B cell (primary cell): ENCODE data around the gene KPNA1. TPM values are rescaled to one million over a fixed set of nuclear protein-coding genes. Genes with fewer than 3 reads are reported as not detected.

Experiments used
- ATAC-seq: fragments of 200-7000 bp; cut with Tn5 transposase; one replicate; pipeline ENCODE4 v1.10.0; 2021; ENCODE audit warnings: low read depth, mild to moderate bottlenecking, moderate number of reproducible peaks, moderate library complexity
- CTCF ChIA-PET: fragments of 350-600 bp; sonication (Branson Sonifier 250); formaldehyde crosslinking; loops from one replicate; lab custom pipeline; 2021; ENCODE audit warnings: antibody characterized with exemption, inconsistent platforms; lab: Charles Lee
- POLR2A ChIA-PET: fragments of 350-600 bp; sonication (Branson Sonifier 250); formaldehyde crosslinking; loops from one replicate; lab custom pipeline; 2021; ENCODE audit warnings: antibody characterized with exemption; lab: Charles Lee
- DNase-seq: peaks from one replicate; pipeline ENCODE4 v3.0.0; 2013
- H2AFZ ChIP-seq: 2 replicates; pipeline ENCODE4 v1.6.1; 2012; ENCODE audit warnings: mild to moderate bottlenecking, low read depth, low read length; ENCODE audit not compliant: insufficient read depth, poor library complexity, severe bottlenecking
- H3K27ac ChIP-seq, 2 donors: 1 replicate in 1 of 2; 2 replicates in 1 of 2; pipeline ENCODE4 v1.5.1; 2012 to 2013; ENCODE audit warnings: low read length in 2 of 2, mild to moderate bottlenecking in 2 of 2, moderate library complexity in 1 of 2
- H3K27me3 ChIP-seq, 4 experiments: fragments of 200-600 bp in 1 of 4; sonication (generic) in 1 of 4; replicated peaks in 1 of 4; 1 replicate in 2 of 4; 2 replicates in 2 of 4; pipeline versions ENCODE4 v1.6.1 to v1.7.0; 2013 to 2016; ENCODE audit warnings: low read length in 3 of 4, mild to moderate bottlenecking in 2 of 4, mixed read lengths in 1 of 4, moderate library complexity in 1 of 4; ENCODE audit not compliant: insufficient read depth in 4 of 4, control insufficient read depth in 3 of 4; ENCODE audit errors: control extremely low read depth in 1 of 4
- H3K36me3 ChIP-seq, 2 experiments: replicated peaks in 1 of 2; 1 replicate in 1 of 2; 2 replicates in 1 of 2; pipeline versions ENCODE4 v1.6.1 to v1.7.1; 2013; ENCODE audit warnings: low read length in 1 of 2; ENCODE audit not compliant: insufficient read depth in 2 of 2, control insufficient read depth in 1 of 2; ENCODE audit errors: control extremely low read depth in 1 of 2, extremely low read depth in 1 of 2
- H3K4me1 ChIP-seq, 2 donors: fragments of 200-600 bp in 1 of 2; sonication (generic) in 1 of 2; 1 replicate in 1 of 2; 2 replicates in 1 of 2; pipeline versions ENCODE4 v1.5.1 to v1.6.1; 2013 to 2017; ENCODE audit warnings: low read length in 2 of 2; ENCODE audit not compliant: control insufficient read depth in 2 of 2, insufficient read depth in 2 of 2
- H3K4me2 ChIP-seq: replicated peaks from 2 replicates; pipeline ENCODE3; 2012; ENCODE audit warnings: mild to moderate bottlenecking, low read depth, low read length; ENCODE audit not compliant: poor library complexity, severe bottlenecking
- H3K4me3 ChIP-seq, 5 experiments: fragments of 200-600 bp in 1 of 5; sonication (generic) in 1 of 5; 1 replicate in 3 of 5; 2 replicates in 2 of 5; pipeline versions ENCODE4 v1.5.1 to v1.7.0; 2011 to 2016; ENCODE audit warnings: low read length in 4 of 5, mild to moderate bottlenecking in 4 of 5, low read depth in 2 of 5, control low read depth in 1 of 5, moderate library complexity in 1 of 5; ENCODE audit not compliant: insufficient read depth in 1 of 5; ENCODE audit errors: control extremely low read depth in 1 of 5, extremely low read depth in 1 of 5
- H3K79me2 ChIP-seq: fragments of 200-600 bp; sonication (generic); one replicate; pipeline ENCODE4 v1.6.0; 2016; ENCODE audit warnings: low read length; ENCODE audit not compliant: control insufficient read depth, insufficient read depth
- H3K9ac ChIP-seq: fragments of 200-600 bp; sonication (generic); 2 replicates; pipeline ENCODE4 v1.6.1; 2017; ENCODE audit warnings: mild to moderate bottlenecking, low read length, moderate library complexity
- H3K9me3 ChIP-seq, 3 donors: one replicate each; pipeline versions ENCODE4 v1.6.1 to v1.7.1; 2013; ENCODE audit warnings: low read length in 2 of 3; ENCODE audit not compliant: control insufficient read depth in 2 of 3, insufficient read depth in 1 of 3; ENCODE audit errors: control extremely low read depth in 1 of 3
- H4K20me1 ChIP-seq: 2 replicates; pipeline ENCODE4 v1.6.0; 2012; ENCODE audit warnings: mild to moderate bottlenecking, low read length; ENCODE audit not compliant: insufficient read depth, control insufficient read depth, poor library complexity, severe bottlenecking
- H3K27ac Mint-ChIP-seq: one replicate; pipeline ENCODE4 v1.8.0; 2021; ENCODE audit warnings: mixed read lengths
- H3K27me3 Mint-ChIP-seq: one replicate; pipeline ENCODE4 v1.8.0; 2021; ENCODE audit warnings: mixed read lengths
- H3K4me1 Mint-ChIP-seq: one replicate; pipeline ENCODE4 v1.8.0; 2021; ENCODE audit warnings: mixed read lengths
- H3K4me3 Mint-ChIP-seq: one replicate; pipeline ENCODE4 v1.8.0; 2021; ENCODE audit warnings: mixed read lengths
- H3K9me3 Mint-ChIP-seq: one replicate; pipeline ENCODE4 v1.8.0; 2022; ENCODE audit warnings: mixed read lengths; ENCODE audit not compliant: insufficient read depth
- EZH2 ChIP-seq: IDR thresholded peaks from 2 replicates; pipeline ENCODE4 v1.6.1; 2012; ENCODE audit warnings: borderline replicate concordance, low read depth, mild to moderate bottlenecking, moderate library complexity, low read length; ENCODE audit not compliant: insufficient read depth, poor library complexity, severe bottlenecking
- WGBS: methylation state at CpG from one replicate; pipeline ENCODE4 v1.1.5; 2013; ENCODE audit warnings: missing lambda C conversion rate; ENCODE audit not compliant: insufficient coverage; 5-methylcytosine and 5-hydroxymethylcytosine counted together
- intact Hi-C: fragments of 100-400 bp; cut with micrococcal nuclease; formaldehyde crosslinking; loops from one replicate; pipeline ENCODE4 v1.10.0; 2022
- polyA plus RNA-seq: library from polyadenylated mRNA; depleted of rRNA; stranded (reverse); fragments of >200 nt; gene quantifications from 2 replicates; pipeline ENCODE4 v1.2.3, GENCODE V29; 2012
- total RNA-seq, 2 donors: library from RNA; stranded (reverse); fragments of 120-200 nt in 1 of 2; gene quantifications; 1 replicate in 1 of 2; 2 replicates in 1 of 2; pipeline versions ENCODE4 v1.2.3 to v1.2.4, GENCODE V29; 2013 to 2022
- TF ChIP-seq, protein P1 (sequence below): fragments of 200-600 bp; IDR thresholded peaks from one replicate; pipeline ENCODE4 v1.8.0; 2022; ENCODE audit warnings: antibody characterized with exemption, mild to moderate bottlenecking

The KPNA1 gene
- total and polyA plus RNA-seq, 2 donors (not counting 1 experiment from before 2014, with no cell fraction given), result 14.9 to 79.4 TPM

- peaks cover 8% of the 10 kb centered on the region for H4K20me1 ChIP-seq
- no peak for ATAC-seq
- H3K79me2 ChIP-seq, result peaks cover 18% of the 10 kb centered on the region
- Mint-ChIP-seq H3K9me3 (no peaks in the 10 kb centered on the region), H3K4me1 (peaks cover 15% of the 10 kb centered on the region), H3K4me3 (no peak overlapping the region), H3K27ac (no peak overlapping the region), H3K27me3 (no peaks in the 10 kb centered on the region)
- no peak for DNase-seq
- peaks cover 11% of the 10 kb centered on the region in 2 donors for H3K4me1 ChIP-seq
- H3K27ac ChIP-seq, result no peak overlapping the region
- H3K4me2 ChIP-seq, result no peak overlapping the region
- no peaks in the 10 kb centered on the region for H3K27me3 ChIP-seq
- POLR2A ChIA-PET, result interaction anchor here (1.3 kb wide), 1 partner anchor 101 kb away, joined by 3 read pairs; the partner anchor contains the start of gene WDR5B
- TF ChIP-seq, protein P1, sequence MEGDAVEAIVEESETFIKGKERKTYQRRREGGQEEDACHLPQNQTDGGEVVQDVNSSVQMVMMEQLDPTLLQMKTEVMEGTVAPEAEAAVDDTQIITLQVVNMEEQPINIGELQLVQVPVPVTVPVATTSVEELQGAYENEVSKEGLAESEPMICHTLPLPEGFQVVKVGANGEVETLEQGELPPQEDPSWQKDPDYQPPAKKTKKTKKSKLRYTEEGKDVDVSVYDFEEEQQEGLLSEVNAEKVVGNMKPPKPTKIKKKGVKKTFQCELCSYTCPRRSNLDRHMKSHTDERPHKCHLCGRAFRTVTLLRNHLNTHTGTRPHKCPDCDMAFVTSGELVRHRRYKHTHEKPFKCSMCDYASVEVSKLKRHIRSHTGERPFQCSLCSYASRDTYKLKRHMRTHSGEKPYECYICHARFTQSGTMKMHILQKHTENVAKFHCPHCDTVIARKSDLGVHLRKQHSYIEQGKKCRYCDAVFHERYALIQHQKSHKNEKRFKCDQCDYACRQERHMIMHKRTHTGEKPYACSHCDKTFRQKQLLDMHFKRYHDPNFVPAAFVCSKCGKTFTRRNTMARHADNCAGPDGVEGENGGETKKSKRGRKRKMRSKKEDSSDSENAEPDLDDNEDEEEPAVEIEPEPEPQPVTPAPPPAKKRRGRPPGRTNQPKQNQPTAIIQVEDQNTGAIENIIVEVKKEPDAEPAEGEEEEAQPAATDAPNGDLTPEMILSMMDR, result no peak
- TF ChIP-seq EZH2, result no peak
- no peaks in the 10 kb centered on the region for H3K36me3 ChIP-seq
- H2AFZ ChIP-seq, result no peak overlapping the region
- CTCF ChIA-PET, result interaction anchor here (1.4 to 1.6 kb wide), 2 partner anchors 101 to 163 kb away, joined by 3 to 6 read pairs; no protein-coding TSS in a partner anchor
- no peak overlapping the region for H3K4me3 ChIP-seq
- no peaks in the 10 kb centered on the region for H3K9me3 ChIP-seq
- WGBS, result 86% methylated on average over 5 of the region's 6 CpGs
- no peak overlapping the region for H3K9ac ChIP-seq
- intact Hi-C loops, result no loop called here
These were observed 2.2 kb upstream of the KPNA1 start for GRCh38 chr3:122516846-122517360.

GRCh38 chr3:122515870-122516269 lies 1.1 kb upstream of the KPNA1 start:
- Mint-ChIP-seq H3K27ac (no peak overlapping the region), H3K9me3 (no peaks in the 10 kb centered on the region), H3K4me1 (peaks cover 25% of the 10 kb centered on the region), H3K4me3 (peak overlapping the region; percentile 59), H3K27me3 (no peaks in the 10 kb centered on the region)
- H3K27me3 ChIP-seq, result no peaks in the 10 kb centered on the region
- peaks cover 11 to 15% of the 10 kb centered on the region in 2 donors for H3K4me1 ChIP-seq
- peaks cover 15% of the 10 kb centered on the region for H4K20me1 ChIP-seq
- WGBS, result 100% methylated on average over 1 of the region's 3 CpGs
- no peak overlapping the region for H3K27ac ChIP-seq
- H3K4me3 ChIP-seq, result no peak overlapping the region
- DNase-seq (no peak), ATAC-seq (no peak)
- no peak for TF ChIP-seq EZH2
- TF ChIP-seq, protein P1, result no peak
- no peak overlapping the region for H2AFZ ChIP-seq
- ChIA-PET CTCF (no interaction called here), POLR2A (interaction anchor here (1.3 kb wide), 1 partner anchor 100 kb away, joined by 3 read pairs; the partner anchor contains the start of gene WDR5B)
- H3K36me3 ChIP-seq, result peaks cover 0 to 1% of the 10 kb centered on the region in 2 experiments
- no peak overlapping the region for H3K4me2 ChIP-seq
- intact Hi-C loops, result loop anchor here (2.0 kb wide), 2 partner anchors 61 to 1069 kb away; partner anchors contain the start of genes HACD2 and PARP15
- H3K79me2 ChIP-seq, result peaks cover 28% of the 10 kb centered on the region
- H3K9me3 ChIP-seq, result no peaks in the 10 kb centered on the region
- H3K9ac ChIP-seq, result no peak overlapping the region
